ENCODE data around the gene LDLRAD2.
"Not testable (repeated sequence)": the region's sequence is repeated elsewhere in the genome, so short reads cannot be mapped to it uniquely, and the experiment has no call there.

Gene LDLRAD2

GRCh38 chr1:21773585-21773984 is 38.5 kb upstream of the LDLRAD2 start:
- Histone ChIP-seq H3K4me3 (no peak overlapping the region), H3K27ac (no peak overlapping the region)
- no peak for TF ChIP-seq CTCF (IDR thresholded peaks at IDR 0.05)
- no peak for DNase-seq (ENCODE audit: low spot score)

DNA sequence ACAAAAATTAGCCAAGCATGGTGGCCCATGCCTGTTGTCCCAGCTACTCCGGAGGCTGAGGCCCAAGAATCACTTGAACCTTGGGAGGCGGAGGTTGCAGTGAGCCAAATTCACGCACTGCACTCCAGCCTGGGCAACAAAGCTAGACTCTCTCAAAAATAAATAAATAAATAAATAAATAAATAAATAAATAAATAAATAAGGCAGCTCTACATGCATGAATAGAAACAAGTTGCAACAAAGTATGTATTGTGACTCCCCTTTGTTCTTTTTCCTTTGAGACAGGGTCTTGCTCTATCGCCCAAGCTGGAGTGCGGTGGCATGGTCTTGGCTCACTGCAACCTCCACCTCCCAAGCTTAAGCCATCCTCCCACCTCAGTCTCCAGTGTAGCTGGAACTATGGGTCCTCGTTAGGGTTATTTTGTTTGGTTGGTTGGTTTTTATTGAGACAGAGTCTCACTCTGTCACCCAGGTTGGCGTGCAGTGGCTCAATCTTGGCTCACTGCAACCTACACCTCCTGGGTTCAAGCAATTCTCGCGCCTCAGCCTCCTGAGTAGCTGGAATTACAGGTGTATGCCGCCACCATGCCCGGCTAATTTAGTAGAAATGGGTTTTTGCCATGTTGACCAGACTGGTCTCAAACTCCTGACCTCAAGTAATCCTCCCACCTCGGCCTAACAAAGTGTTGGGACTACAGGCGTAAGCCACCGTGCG is 37.1 kb upstream of the LDLRAD2 start:
- TF ChIP-seq CTCF (IDR thresholded peaks at IDR 0.05): no peak
- peak; percentile 33 for DNase-seq (ENCODE audit: low spot score)

DNA sequence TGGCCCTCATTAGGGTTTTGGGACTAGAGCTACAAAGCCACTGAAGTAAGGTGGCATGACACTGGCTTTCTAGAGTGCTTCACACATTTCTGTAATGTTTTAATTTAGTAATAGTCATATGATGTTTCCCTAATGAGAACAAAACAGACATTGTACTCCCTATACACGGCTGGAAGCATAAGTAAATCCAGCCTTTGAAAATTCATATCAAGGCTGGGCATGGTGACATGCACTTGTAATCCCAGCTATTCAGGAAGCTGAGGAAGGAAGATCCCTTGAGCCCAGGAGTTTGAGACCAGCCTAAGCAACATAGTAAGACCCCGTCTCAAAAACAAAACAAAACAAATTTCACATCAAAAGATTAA is 36.5 kb upstream of the LDLRAD2 start:
- no peak for DNase-seq (ENCODE audit: low spot score)
- no peak overlapping the region for H3K27ac ChIP-seq
- no peak for TF ChIP-seq CTCF (IDR thresholded peaks at IDR 0.05)

More for the DNA sequence above, 37.1 kb upstream of the LDLRAD2 start:
- Histone ChIP-seq H3K27ac (no peak overlapping the region), H3K4me3 (no peak overlapping the region)

GRCh38 chr1:21775985-21776562 is 36.0 kb upstream of the LDLRAD2 start:
- H3K27ac ChIP-seq: no peak overlapping the region
- no peak for DNase-seq (ENCODE audit: low spot score)
- no peak for TF ChIP-seq CTCF (IDR thresholded peaks at IDR 0.05)
- no peak overlapping the region for H3K4me3 ChIP-seq

More for the DNA sequence above, 36.5 kb upstream of the LDLRAD2 start:
- no peak overlapping the region for H3K4me3 ChIP-seq

- DNase-seq (ENCODE audit: low spot score); H3K4me3 ChIP-seq; H3K27ac ChIP-seq: not testable (repeated sequence)
Observed at GRCh38 chr1:21776925-21777324, 35.1 kb upstream of the LDLRAD2 start.

DNA sequence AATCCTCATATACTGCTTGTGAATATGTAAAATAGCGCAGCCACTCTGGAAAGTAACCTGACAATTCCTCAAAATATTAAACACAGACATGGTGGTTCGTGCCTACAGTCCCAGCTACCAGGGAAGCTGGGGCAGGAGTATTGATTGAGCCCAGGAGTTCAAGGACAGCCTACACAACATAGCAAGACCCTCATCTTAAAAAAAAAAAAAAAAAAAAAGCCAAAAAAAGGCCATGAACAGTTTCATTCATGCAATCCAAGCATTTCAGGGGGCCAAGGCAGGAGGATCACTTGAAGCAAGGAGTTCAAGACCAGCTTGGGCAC is 33.7 kb upstream of the LDLRAD2 start:
- no peak for DNase-seq (ENCODE audit: low spot score)

More for the DNA sequence above, 33.7 kb upstream of the LDLRAD2 start:
- no peak overlapping the region for H3K27ac ChIP-seq
- no peak overlapping the region for H3K4me3 ChIP-seq
- no peak for TF ChIP-seq CTCF (IDR thresholded peaks at IDR 0.05)

Measured in coronary artery (tissue), 2 donors.